ENCODE measurements around the gene SLC35B4.

- TF ChIP-seq POLR2A (IDR thresholded peaks at IDR 0.05; ENCODE audit: borderline replicate concordance, extremely low read depth, insufficient read depth, insufficient read length) (no peak), POLR2AphosphoS5 (IDR thresholded peaks at IDR 0.05; ENCODE audit: low read depth, low read length) (no peak), CTCF (IDR thresholded peaks at IDR 0.05 in 2 of 3, conservative IDR thresholded peaks at IDR 0.05 in 1 of 3; ENCODE audit: borderline replicate concordance in 1 of 3, insufficient read depth in 1 of 3, low read depth in 2 of 3, low read length in 2 of 3) (no peak), TCF7L2 (IDR thresholded peaks at IDR 0.05; ENCODE audit: borderline replicate concordance, extremely low read depth, insufficient read depth, insufficient read length) (no peak)
Observed at GRCh38 chr7:134350709-134351108, 34.0 kb upstream of the SLC35B4 start.

Data from HCT116 (cell line).